Dermis microvascular lymphatic vessel endothelial cell (primary cell): ENCODE results near the gene NSUN3. TPM values are rescaled to one million over a fixed set of nuclear protein-coding genes. Genes with fewer than 3 reads are reported as not detected.
A peak's percentile ranks its signal among the peaks of the same experiment; 100 is the strongest.
"Not testable (repeated sequence)": the region's sequence is repeated elsewhere in the genome, so short reads cannot be mapped to it uniquely, and the experiment has no call there.

Source experiments
- DNase-seq, 2 donors: peaks; one replicate each; pipeline versions ENCODE4 v3.0.0 to v3.0.0-alpha.2; 2010; ENCODE audit warnings: low read depth in 2 of 2
- total RNA-seq: library from RNA; depleted of rRNA; stranded (reverse); fragments of >200 nt; gene quantifications from 2 replicates; pipeline ENCODE4 v1.2.1, GENCODE V29; 2014

NSUN3 gene
- total RNA-seq: 13.4 and 15.3 TPM in 2 replicates

DNA sequence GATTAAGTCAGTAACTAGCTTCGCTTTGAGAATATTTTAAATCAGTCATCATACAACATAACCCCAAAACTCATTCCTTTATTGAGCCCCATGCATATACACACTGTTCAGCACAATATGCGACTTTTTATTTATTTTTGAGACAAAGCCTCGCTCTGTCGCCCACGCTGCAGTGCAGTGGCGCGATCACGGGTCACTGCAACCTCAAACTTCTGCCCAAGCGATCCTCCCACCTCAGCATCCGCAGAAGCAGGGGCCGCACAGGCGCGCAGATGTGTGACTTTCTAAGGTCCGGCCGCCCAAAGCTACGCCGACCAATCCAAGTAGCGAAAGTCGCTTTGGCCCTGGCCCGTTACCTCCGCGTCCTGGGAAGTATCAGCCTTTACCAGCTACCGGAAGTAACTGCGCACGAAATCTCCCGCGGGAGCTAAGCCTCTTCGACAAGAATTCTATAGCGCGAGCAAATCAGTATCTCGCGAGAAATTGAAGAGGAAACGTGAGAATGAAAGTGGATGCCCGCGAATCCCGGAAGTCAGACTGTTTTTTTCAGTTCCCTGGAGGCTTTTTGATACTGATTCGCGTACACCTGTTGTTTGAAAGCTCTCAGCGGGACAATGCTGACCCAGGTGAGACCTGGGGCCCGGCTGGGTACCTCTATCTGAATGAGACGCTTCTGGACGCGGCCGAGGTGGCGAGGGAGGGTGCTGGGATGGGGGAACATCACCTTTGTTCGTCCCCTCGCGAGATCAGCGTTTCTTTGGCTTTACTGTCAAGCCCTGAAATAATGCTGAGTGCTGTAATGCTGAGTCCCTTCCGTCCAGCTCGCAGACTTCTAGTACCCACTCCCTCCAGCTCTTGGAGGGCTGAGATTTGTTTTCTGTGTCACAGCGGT, at the start of gene NSUN3, which contains the start of gene DHFR2:
TSS of gene NSUN3 (plus strand) at position 549 of the 892 bp plus-strand sequence. CDS start at position 615, 66 bp downstream.
TSS of gene DHFR2 (minus strand) at position 404 of the 892 bp plus-strand sequence. CDS start 1,405 bp downstream, outside the sequence.
- peak; percentile 98 for DNase-seq

DNA sequence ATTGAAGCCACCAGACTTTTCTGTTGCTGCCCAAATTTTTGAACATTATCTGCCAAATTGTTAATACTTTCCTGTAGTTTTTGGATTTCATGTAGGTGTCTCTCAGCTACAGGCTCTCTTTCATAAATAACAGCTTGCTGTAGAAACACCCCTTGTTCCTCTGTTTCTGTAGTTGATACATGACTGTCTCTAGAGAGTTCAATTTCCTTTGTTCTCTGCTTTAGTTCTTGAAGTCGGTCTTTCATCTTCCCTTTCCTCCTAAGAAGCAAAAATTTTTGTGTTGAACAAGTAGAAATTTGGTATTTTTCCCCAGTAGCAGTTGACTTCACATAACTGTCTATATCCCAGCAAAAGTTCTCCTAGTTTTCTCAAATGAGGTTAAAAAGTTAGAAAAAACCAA, 47.8 kb upstream of the NSUN3 start:
- DNase-seq: no peak

- no peak for DNase-seq
Observed at GRCh38 chr3:94019659-94020058, 43.2 kb upstream of the NSUN3 start.

DNA sequence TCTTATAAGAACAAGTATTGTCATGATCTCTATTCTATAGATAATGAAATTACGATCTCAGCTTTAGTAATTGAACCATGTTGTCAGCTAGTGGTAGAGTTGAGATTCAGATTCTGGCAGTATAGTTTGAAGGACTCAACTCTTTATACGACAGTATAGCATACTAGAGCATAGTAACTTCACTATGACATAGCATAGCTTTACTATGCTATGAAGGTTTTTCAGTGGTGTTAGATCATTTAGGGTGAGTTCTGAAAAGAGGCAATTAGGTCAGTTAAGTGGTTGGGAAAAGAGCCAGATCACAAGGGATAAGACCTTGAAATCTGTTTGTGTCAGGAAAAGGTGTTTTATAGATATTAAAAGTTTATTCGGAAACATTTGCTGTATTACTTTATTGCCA, 42.6 kb upstream of the NSUN3 start:
- no peak for DNase-seq

GRCh38 chr3:94024385-94024784, 38.5 kb upstream of the NSUN3 start:
- no peak for DNase-seq

- DNase-seq: no peak
Observed at GRCh38 chr3:94026623-94027022, 36.2 kb upstream of the NSUN3 start.

- DNase-seq: no peak
Observed at GRCh38 chr3:94028093-94028837, 34.6 kb upstream of the NSUN3 start, which contains the start of gene STX19. STX19 (minus strand) TSS chr3:94028597; CDS start chr3:94015269, 13,328 bp downstream.

DNA sequence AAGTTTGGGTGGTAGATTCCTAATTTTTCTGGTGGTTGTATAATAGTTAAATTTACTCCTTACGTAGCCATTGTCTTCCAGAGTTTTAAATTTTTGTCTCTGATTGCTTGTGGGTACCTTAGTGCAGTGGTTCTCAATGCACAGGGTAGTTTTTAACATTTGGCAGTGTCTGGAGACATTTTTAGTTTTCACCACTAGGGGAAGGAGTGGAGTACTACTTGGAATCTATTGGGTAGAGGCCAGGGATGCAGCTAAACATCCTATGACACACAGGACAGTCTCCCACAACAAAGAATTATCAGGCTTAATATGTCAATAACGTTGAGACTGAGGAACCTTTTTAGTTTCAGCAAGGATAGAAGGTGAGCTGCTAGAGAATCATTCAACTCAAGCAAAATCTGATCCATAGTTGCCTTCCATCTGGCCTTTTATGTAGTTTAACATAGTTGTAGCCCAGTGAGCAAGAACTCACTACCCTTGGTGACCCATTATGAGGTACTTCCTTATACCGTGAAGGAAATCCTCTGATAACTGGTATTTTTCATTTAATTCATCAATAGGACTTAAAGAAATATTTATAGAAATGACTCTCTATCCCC, 25.9 kb upstream of the NSUN3 start:
- peak; percentile 7 to 29 for DNase-seq

DNA sequence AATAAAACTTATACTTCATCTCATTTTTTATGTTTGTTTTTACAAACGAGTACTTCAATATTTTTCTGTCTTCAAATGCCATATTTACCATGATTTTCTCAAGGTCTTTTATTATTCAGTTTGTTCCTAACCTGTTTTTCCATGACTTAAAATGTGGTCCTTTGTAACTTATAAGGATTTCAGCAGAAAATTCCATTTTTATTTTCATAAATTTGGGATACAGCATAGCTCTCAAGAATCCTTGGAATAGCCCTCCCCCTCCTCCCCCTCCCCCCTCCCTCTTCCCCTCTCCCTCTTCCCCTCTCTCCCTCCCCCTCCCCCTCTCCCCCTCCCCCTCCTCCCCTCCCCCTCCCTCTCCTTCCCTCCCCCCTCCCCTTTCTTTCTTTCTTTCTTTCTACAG, 19.6 kb upstream of the NSUN3 start:
- no peak for DNase-seq

- DNase-seq: not testable (repeated sequence)
Observed at GRCh38 chr3:94044100-94044936, 18.5 kb upstream of the NSUN3 start.

DNA sequence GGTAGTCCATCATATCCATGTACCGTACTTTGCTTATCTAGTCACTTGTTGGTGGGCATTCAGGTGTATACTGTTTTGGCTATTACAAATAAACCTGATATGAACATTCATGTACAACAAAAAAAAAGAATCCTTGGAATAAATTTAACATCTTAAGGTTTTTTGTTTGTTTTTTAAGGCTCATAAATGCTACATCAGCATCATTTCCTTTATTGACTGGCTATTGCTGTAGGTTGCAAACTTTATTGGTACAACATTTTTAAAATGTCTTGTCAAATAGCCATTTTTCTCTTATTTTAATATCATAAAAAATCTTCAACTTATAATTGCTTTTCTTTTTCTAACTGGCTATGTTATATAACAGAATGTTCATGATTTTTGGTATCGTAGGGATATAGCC, 16.3 kb upstream of the NSUN3 start:
- no peak for DNase-seq

GRCh38 chr3:94049267-94049666, 13.6 kb upstream of the NSUN3 start:
- DNase-seq: no peak

DNA sequence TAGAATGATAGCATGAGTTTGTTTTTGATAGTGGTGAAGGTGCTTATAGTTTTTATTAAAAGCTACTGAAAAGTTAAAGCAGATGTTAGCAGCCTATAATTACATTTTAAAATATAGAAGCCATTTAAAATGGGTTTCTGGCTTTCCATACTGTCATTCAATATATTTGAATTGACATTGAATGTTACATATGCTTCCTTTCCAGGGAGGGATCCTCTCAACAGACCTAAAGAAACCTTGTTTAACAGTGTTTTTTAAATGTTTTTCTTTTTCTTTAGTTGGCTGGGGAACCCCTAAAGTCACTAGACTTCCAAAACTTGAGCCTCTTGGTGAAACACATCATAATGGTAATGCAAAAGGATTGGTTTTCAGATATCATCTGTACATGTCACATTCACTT, 12.3 kb upstream of the NSUN3 start:
- no peak for DNase-seq

DNA sequence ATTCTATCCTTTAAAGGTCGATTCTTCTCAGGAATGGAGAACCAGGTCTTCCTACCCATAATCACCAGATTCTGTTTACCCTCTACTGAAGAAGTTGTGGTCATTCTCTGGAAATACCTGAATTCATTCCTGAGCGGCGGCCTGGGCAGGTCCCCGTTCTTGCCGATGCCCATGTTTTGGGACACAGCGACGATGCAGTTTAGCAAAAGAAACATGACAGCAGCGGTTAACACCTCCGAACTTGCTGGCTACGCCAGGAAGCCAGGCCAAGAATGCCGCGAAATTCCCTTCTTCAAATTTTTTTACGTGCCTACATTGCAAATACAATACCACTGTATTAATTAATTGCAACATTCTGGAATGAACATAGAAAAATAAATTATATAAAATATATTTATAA, 1.6 kb upstream of the NSUN3 start:
- DNase-seq: no peak

GRCh38 chr3:94063496-94064119, 747 bp downstream of the NSUN3 start:
- DNase-seq: no peak

DNA sequence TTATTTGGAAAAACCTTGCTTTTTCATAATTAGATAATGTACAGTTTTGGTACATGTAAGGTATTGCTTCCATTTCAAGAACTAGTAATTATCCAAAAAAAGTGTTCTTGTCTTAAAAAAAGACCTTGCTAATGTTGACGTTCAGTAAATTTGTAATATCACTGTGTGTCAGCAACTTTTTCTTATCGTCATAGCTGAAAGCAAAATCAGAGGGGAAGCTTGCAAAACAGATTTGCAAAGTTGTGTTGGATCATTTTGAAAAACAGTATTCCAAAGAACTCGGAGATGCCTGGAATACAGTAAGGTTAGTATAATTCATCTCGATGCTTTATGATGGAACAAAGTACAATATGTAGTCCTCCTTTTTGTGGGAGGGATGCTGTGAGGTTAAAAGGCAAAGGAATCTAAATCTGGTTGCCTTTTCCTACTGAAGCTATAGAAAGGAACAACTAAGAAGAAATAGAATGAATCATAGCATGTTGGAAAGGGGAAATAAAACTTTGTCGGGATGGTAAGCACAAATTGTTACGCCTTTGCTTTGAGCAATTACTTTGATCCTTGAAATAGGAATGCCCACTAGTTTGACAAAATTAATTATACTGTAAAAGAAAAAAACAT, 1.5 kb downstream of the NSUN3 start:
- DNase-seq: no peak

- DNase-seq: no peak
Observed at GRCh38 chr3:94065122-94065521, 2.3 kb downstream of the NSUN3 start.

DNA sequence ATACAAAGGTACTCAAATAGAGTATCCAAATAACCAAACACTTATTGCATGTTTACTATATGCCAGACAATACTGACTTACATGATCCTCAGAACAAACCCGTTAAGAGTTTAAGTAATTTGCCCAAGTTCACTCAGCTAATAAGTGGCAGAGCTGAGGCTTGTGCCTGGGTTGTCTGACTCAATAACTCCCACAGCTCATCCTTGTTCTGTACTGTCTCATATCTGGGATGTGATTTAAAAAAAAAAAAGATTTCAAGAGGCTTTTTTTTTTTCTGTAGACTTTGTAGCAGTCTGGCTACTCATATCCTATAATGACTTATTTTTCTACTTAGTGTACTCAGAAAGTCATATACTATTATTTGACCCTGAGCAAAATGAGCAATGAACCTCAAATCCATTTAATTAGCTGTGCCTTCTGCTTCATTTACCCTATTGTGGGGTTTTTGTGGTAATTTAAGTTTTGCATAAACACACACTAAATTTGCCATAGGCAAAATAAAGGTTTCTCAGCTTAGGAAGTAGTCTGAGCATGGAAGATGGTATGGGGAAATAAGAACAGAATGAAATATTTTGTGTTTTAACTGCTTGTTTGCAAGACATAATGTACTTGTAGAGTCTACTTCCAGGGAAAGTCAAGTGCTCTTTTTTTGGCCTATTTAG, 3.1 kb downstream of the NSUN3 start:
- DNase-seq: no peak
